Measurements from ENCODE around the gene SOX6.

SOX6 gene

GRCh38 chr11:16125796-16126195, 230.6 kb downstream of the SOX6 start:
- H3K4me3 ChIP-seq (ENCODE audit: low read length) = no peak overlapping the region
- no peak for TF ChIP-seq CTCF (IDR thresholded peaks at IDR 0.05; ENCODE audit: insufficient read depth, low read depth, low read length, missing control alignments)
- DNase-seq (ENCODE audit: low read depth) = no peak

- DNase-seq (ENCODE audit: low read depth) = no peak
- no peak overlapping the region for H3K4me3 ChIP-seq (ENCODE audit: low read length)
Measured at GRCh38 chr11:16124390-16124789, 232.0 kb downstream of the SOX6 start.

GRCh38 chr11:16121853-16122252, 234.5 kb downstream of the SOX6 start:
- H3K4me3 ChIP-seq (ENCODE audit: low read length) = no peak overlapping the region
- no peak for TF ChIP-seq CTCF (IDR thresholded peaks at IDR 0.05; ENCODE audit: insufficient read depth, low read depth, low read length, missing control alignments)
- DNase-seq (ENCODE audit: low read depth) = no peak

More at GRCh38 chr11:16124390-16124789, 232.0 kb downstream of the SOX6 start:
- TF ChIP-seq CTCF (IDR thresholded peaks at IDR 0.05; ENCODE audit: insufficient read depth, low read depth, low read length, missing control alignments) = no peak

GRCh38 chr11:16120008-16120407, 236.3 kb downstream of the SOX6 start:
- no peak for TF ChIP-seq CTCF (IDR thresholded peaks at IDR 0.05; ENCODE audit: insufficient read depth, low read depth, low read length, missing control alignments)
- no peak for DNase-seq (ENCODE audit: low read depth)
- H3K4me3 ChIP-seq (ENCODE audit: low read length) = no peak overlapping the region

- no peak for DNase-seq (ENCODE audit: low read depth)
- TF ChIP-seq CTCF (IDR thresholded peaks at IDR 0.05; ENCODE audit: insufficient read depth, low read depth, low read length, missing control alignments) = no peak
- no peak overlapping the region for H3K4me3 ChIP-seq (ENCODE audit: low read length)
Measured at GRCh38 chr11:16117989-16118756, 238.2 kb downstream of the SOX6 start.

GRCh38 chr11:16114978-16115871, 241.1 kb downstream of the SOX6 start:
- no peak overlapping the region for H3K4me3 ChIP-seq (ENCODE audit: low read length)
- TF ChIP-seq CTCF (IDR thresholded peaks at IDR 0.05; ENCODE audit: insufficient read depth, low read depth, low read length, missing control alignments) = no peak
- no peak for DNase-seq (ENCODE audit: low read depth)
